Thymus (tissue), 11 donors: ENCODE data around the gene BTLA. TPM values are rescaled to one million over a fixed set of nuclear protein-coding genes. Genes with fewer than 3 reads are reported as not detected.
"Not testable (repeated sequence)": the region's sequence is repeated elsewhere in the genome, so short reads cannot be mapped to it uniquely, and the experiment has no call there.

ENCODE experiments used
- DNase-seq, 9 donors: peaks; one replicate each; pipeline ENCODE4 v3.0.0-alpha.2; 2013; ENCODE audit warnings: low spot score in 9 of 9, low read depth in 6 of 9, missing footprints in 1 of 9
- H3K27ac ChIP-seq, 2 donors: one replicate each; pipeline ENCODE4 v1.5.1; 2013; ENCODE audit warnings: control low read depth in 1 of 2, low read depth in 1 of 2, low read length in 1 of 2, mild to moderate bottlenecking in 1 of 2, moderate library complexity in 1 of 2
- H3K27me3 ChIP-seq, 2 donors: one replicate each; pipeline ENCODE4 v1.5.1; 2013; ENCODE audit warnings: low read length in 1 of 2; ENCODE audit not compliant: control insufficient read depth in 2 of 2, insufficient read depth in 1 of 2
- H3K36me3 ChIP-seq, 2 donors: one replicate each; pipeline ENCODE4 v1.5.1; 2013; ENCODE audit warnings: low read length in 1 of 2, mild to moderate bottlenecking in 1 of 2, moderate library complexity in 1 of 2; ENCODE audit not compliant: control insufficient read depth in 2 of 2, insufficient read depth in 2 of 2
- H3K4me1 ChIP-seq, 2 donors: one replicate each; pipeline ENCODE4 v1.5.1; 2013; ENCODE audit warnings: low read length in 2 of 2; ENCODE audit not compliant: control insufficient read depth in 2 of 2, insufficient read depth in 2 of 2
- H3K4me3 ChIP-seq, 2 donors: one replicate each; pipeline ENCODE4 v1.5.1; 2013; ENCODE audit warnings: low read length in 2 of 2, control low read depth in 1 of 2, mild to moderate bottlenecking in 1 of 2
- H3K9me3 ChIP-seq, 2 donors: one replicate each; pipeline ENCODE4 v1.5.1; 2013; ENCODE audit warnings: low read length in 1 of 2, mild to moderate bottlenecking in 1 of 2; ENCODE audit not compliant: control insufficient read depth in 2 of 2, insufficient read depth in 1 of 2
- WGBS: extraction: QIAGEN DNeasy Blood & Tissue Kit; methylation state at CpG from one replicate; pipeline ENCODE4 v1.1.7; 2013; 5-methylcytosine and 5-hydroxymethylcytosine counted together
- polyA plus RNA-seq: library from polyadenylated mRNA; stranded (reverse); fragments of 200-250 nt; gene quantifications from one replicate; pipeline ENCODE4 v1.2.3, GENCODE V29; 2013
- total RNA-seq: library from RNA; stranded (reverse); fragments of 120-200 nt; gene quantifications from one replicate; pipeline ENCODE4 v1.2.4, GENCODE V29; 2013
- donor health status: healthy.

BTLA gene
- total and polyA plus RNA-seq, 2 donors = 13.2 to 19.4 TPM

- Histone ChIP-seq H3K36me3 (no peaks in the 10 kb centered on the region), H3K9me3 (no peaks in the 10 kb centered on the region), H3K4me1 (no peaks in the 10 kb centered on the region), H3K27ac (no peak overlapping the region), H3K4me3 (no peak overlapping the region), H3K27me3 (no peaks in the 10 kb centered on the region)
- no peak for DNase-seq
- WGBS = 96% methylated on average over 1 of the region's 1 CpG
Observed at GRCh38 chr3:112446343-112446742, 52.9 kb downstream of the BTLA start.

DNA sequence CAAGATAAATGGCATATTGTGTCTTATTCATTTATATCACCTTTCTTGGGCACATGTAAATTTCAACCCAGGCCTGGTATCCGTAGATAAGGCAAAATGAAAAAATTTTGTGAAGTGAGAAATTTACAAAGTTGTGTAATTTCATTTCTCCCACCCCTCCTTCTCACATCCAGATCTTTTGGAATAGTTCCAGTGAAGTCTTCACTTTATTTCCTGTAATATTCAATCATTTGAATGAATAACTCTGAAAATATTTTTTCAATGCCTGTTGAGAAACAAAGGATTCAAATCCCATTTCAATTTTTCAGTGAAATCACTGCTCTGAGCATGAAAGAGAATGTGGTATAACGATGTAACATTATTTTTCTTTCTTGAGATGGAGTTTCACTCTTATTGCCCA is 53.4 kb downstream of the BTLA start:
- H3K4me3 ChIP-seq = no peak overlapping the region
- no peaks in the 10 kb centered on the region for H3K27me3 ChIP-seq
- no peaks in the 10 kb centered on the region for H3K4me1 ChIP-seq
- no peaks in the 10 kb centered on the region for H3K9me3 ChIP-seq
- DNase-seq = no peak
- H3K36me3 ChIP-seq = no peaks in the 10 kb centered on the region
- H3K27ac ChIP-seq = no peak overlapping the region
- WGBS = 95% methylated on average over 2 of the region's 2 CpGs

DNA sequence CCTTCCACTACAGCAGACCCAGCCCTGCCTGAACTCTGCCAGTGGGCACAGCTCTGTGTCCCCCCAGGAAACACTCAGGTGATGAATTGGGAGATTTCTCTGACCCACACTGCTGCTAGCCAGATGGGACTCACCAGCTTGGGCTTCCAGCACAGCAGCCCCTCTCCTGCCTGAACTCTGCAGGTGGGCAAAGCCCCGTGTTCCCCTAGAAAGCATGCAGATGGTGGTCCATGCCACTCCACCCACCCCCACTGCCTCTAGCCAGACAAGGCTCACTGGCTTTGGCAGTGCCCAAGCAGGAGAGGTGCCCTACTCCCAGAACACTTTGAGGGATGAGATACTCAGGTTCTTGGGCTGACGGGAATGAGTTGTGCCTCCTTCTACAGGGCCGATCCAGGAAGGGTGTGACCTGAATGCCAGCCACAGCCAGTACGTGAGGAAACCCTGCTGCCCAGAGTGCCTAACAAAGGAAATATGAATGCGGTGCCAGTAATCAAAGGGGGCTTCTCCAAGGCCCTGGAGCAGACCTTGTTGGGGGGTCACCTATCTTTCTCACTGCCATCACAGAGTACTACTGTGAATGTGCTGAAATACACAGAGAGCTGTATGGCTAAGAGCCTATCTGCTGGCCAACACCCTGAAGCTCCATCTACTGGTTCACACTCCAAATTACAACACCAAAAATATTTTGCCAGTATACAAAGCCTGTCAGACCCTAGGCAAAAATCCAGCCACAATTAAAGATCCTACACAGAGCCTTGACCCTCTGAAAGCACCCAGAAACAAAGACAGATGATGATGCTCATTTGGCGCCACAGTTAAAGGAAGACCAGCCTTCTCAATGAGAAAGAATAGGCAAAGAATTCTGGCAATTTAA is 61.9 kb downstream of the BTLA start:
- no peak overlapping the region for H3K4me3 ChIP-seq
- H3K9me3 ChIP-seq = peaks cover 0 to 18% of the 10 kb centered on the region in 2 donors
- no peaks in the 10 kb centered on the region for H3K36me3 ChIP-seq
- DNase-seq = peak in 4 of 9 donors; percentile 8 to 27 (median 18)
- H3K27me3 ChIP-seq = no peaks in the 10 kb centered on the region
- no peak overlapping the region for H3K27ac ChIP-seq
- 98% methylated on average over 6 of the region's 6 CpGs for WGBS
- H3K4me1 ChIP-seq = no peaks in the 10 kb centered on the region

- Histone ChIP-seq H3K36me3 (no peaks in the 10 kb centered on the region), H3K27me3 (no peaks in the 10 kb centered on the region), H3K4me3 (no peak overlapping the region), H3K4me1 (no peaks in the 10 kb centered on the region), H3K27ac (no peak overlapping the region), H3K9me3 (no peaks in the 10 kb centered on the region)
- 97% methylated on average over 3 of the region's 3 CpGs for WGBS
- no peak for DNase-seq
Observed at GRCh38 chr3:112429960-112430359, 69.3 kb downstream of the BTLA start.

GRCh38 chr3:112427123-112427522 is 72.1 kb downstream of the BTLA start:
- WGBS = 96% methylated on average over 5 of the region's 5 CpGs

DNA sequence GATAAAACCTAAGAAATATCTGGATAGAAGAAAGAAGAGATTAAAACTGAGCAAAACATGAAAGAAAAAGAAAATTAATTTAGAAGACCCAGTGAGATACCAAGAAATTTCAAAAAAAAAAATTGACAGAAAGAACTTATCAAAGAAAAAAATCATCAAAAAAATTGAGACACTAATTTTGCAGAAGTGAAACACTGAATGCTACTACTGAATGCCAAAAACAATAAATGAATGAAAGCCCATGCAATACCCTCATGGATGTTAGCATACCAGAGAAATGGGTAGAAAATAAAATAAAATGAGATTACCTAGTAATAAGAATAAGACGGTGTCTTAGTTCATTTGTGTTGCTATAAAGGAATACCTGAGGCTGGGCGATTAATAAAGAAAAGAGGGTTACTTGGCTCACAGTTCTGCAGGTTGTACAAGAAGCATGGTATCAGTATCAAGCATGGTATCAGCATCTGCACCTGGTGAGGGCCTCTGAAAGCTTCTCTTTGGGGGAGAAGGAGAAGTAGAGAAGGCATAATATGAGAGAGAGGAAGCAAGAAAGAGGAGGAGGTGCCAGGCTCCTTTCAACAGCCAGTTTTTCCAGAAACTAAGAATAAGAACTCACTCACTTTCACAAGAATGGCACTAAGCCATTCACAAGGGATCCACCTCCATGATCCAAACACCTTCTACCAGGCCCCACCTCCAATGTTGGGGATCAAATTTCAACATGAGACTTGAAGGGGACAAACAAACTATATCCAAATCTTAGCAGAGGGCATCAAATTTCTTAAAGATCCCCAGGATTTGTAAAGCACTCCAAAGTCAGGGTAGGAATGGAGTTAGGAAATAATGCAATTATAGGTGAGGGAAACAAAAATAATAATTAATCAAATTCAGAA is 73.2 kb downstream of the BTLA start:
- DNase-seq = no peak
- Histone ChIP-seq H3K9me3 (no peaks in the 10 kb centered on the region), H3K27ac (no peak overlapping the region), H3K4me1 (no peaks in the 10 kb centered on the region), H3K36me3 (no peaks in the 10 kb centered on the region), H3K4me3 (no peak overlapping the region), H3K27me3 (no peaks in the 10 kb centered on the region)
- WGBS = 93% methylated on average over 2 of the region's 2 CpGs

More at GRCh38 chr3:112427123-112427522, 72.1 kb downstream of the BTLA start:
- Histone ChIP-seq H3K27me3 (no peaks in the 10 kb centered on the region), H3K4me3 (no peak overlapping the region), H3K27ac (no peak overlapping the region), H3K9me3 (no peaks in the 10 kb centered on the region), H3K36me3 (no peaks in the 10 kb centered on the region), H3K4me1 (no peaks in the 10 kb centered on the region)
- no peak for DNase-seq

- 95% methylated on average over 2 of the region's 2 CpGs for WGBS
- no peak for DNase-seq
- no peaks in the 10 kb centered on the region for H3K9me3 ChIP-seq
- H3K27ac ChIP-seq = no peak overlapping the region
- H3K4me3 ChIP-seq = no peak overlapping the region
- H3K27me3 ChIP-seq = no peaks in the 10 kb centered on the region
- no peaks in the 10 kb centered on the region for H3K4me1 ChIP-seq
- no peaks in the 10 kb centered on the region for H3K36me3 ChIP-seq
Observed at GRCh38 chr3:112425382-112425781, 73.9 kb downstream of the BTLA start.

DNA sequence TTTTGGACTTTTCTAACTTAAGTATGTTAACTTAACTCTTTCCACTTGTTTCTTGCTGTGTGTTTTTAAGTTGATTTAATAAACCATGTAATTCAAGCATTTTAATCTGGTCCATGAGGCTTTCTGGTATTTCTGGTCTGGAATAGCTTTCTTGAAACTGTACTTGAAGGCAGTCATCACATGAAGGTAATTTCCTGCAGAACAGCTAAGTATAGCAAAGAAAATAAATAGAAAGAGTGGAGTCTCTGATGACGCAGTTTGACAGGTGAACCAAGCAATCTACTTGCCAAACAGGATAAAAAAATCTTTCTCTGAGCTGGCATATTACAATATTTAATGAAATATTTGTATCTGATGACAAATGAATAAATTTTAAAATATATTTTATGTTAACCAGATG is 74.9 kb downstream of the BTLA start:
- H3K9me3 ChIP-seq = no peaks in the 10 kb centered on the region
- no peaks in the 10 kb centered on the region for H3K36me3 ChIP-seq
- H3K4me1 ChIP-seq = no peaks in the 10 kb centered on the region
- no peak for DNase-seq
- H3K27me3 ChIP-seq = no peaks in the 10 kb centered on the region
- H3K27ac ChIP-seq = no peak overlapping the region
- 94% methylated on average over 1 of the region's 1 CpG for WGBS
- no peak overlapping the region for H3K4me3 ChIP-seq

DNA sequence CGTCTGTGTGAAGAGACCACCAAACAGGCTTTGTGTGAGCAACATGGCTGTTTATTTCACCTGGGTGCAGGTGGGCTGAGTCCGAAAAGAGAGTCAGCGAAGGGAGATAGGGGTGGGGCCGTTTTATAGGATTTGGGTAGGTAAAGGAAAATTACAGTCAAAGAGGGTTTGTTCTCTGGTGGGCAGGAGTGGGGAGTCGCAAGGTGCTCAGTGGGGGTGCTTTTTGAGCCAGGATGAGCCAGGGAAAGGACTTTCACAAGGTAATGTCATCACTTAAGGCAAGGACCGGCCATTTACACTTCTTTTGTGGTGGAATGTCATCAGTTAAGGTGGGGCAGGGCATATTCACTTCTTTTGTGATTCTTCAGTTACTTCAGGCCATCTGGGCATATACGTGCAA is 76.4 kb downstream of the BTLA start:
- WGBS = 94% methylated on average over 3 of the region's 7 CpGs
- not testable (repeated sequence) for H3K4me3 ChIP-seq, H3K4me1 ChIP-seq, DNase-seq, H3K36me3 ChIP-seq, H3K9me3 ChIP-seq, H3K27me3 ChIP-seq, H3K27ac ChIP-seq
